Ishikawa (cell line): ENCODE results near the gene GPC6.
A peak's percentile ranks its signal among the peaks of the same experiment; 100 is the strongest.

ENCODE experiments used
- EP300 ChIP-seq: IDR thresholded peaks from 2 replicates; pipeline ENCODE4 v1.6.1; 2012; ENCODE audit warnings: borderline replicate concordance
- RAD21 ChIP-seq: IDR thresholded peaks from 2 replicates; pipeline ENCODE4 v1.6.1; 2012; ENCODE audit warnings: low read depth
- TCF12 ChIP-seq: IDR thresholded peaks from 2 replicates; pipeline ENCODE4 v1.6.1; 2012; ENCODE audit warnings: low read depth
- TF ChIP-seq, protein P1 (sequence below): IDR thresholded peaks from 2 replicates; pipeline ENCODE4 v1.6.1; 2012

DNA sequence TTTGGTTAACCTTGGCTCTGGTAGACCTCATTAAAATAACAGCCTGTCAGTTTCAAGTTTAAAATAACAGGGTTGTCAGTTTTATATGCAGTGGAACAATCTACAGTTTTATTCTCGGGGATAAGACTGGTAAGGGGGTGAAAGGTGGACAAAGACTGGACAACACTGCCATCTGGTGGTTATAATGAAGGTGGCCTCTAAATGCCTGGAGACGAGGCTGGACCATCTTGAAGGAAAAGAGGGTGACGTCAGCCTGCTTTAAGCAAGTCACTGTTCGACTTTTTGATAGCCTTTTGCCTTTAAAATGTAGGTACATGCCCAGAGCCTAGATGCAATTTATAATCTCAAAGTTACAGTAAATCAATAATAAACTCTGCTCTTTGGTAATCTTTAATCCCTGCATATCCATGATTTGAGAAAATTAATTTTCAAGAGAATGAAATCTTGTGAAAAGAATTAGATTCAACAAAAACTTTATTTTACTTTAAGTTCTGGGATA, 1135.9 kb downstream of the GPC6 start:
- TF ChIP-seq RAD21 (peak; percentile 88), TCF12 (no peak), EP300 (no peak)
- TF ChIP-seq, protein P1, sequence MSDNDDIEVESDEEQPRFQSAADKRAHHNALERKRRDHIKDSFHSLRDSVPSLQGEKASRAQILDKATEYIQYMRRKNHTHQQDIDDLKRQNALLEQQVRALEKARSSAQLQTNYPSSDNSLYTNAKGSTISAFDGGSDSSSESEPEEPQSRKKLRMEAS: no peak
